ENCODE results near the gene BRAF. TPM values are rescaled to one million over a fixed set of nuclear protein-coding genes. Genes with fewer than 3 reads are reported as not detected.
"Not testable (repeated sequence)": the region's sequence is repeated elsewhere in the genome, so short reads cannot be mapped to it uniquely, and the experiment has no call there.

Gene BRAF
- total and polyA plus RNA-seq, 7 experiments from 2014 or later: 11.2 to 58.7 (median 48.3) TPM

DNA sequence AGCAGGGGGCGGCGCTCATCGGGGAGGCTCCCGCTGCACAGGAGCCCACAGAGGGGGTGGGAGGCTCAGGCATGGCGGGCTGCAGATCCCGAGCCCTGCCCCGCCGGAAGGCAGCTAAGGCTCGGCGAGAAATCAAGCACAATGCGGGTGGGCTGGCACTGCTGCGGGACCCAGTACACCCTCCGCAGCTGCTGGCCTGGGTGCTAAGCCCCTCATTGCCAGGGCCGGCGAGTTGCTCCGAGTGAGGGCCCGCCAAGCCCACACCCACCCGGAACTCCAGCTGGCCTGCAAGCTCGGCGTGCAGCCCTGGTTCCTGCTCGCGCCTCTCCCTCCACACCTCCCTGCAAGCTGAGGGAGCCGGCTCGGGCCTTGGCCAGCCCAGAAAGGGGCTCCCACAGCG, 32.3 kb upstream of the BRAF start:
- H3K36me3 Mint-ChIP-seq; H3K27ac Mint-ChIP-seq; CTCF ChIA-PET; H3K36me3 ChIP-seq (ENCODE audit: control insufficient read depth in 2 of 3, insufficient read depth in 3 of 3, low read length in 3 of 3); intact Hi-C loops (cut with micrococcal nuclease); H3K4me3 Mint-ChIP-seq; ATAC-seq; H3K9me3 Mint-ChIP-seq; H3K9me3 ChIP-seq (ENCODE audit: control insufficient read depth in 2 of 3, low read length in 3 of 3); POLR2A ChIA-PET; H3K27me3 Mint-ChIP-seq; H3K27me3 ChIP-seq (ENCODE audit: control insufficient read depth in 2 of 2, insufficient read depth in 2 of 2, low read length in 2 of 2); DNase-seq; H3K4me3 ChIP-seq (ENCODE audit: low read length); H3K27ac ChIP-seq (ENCODE audit: low read depth, low read length); H3K4me1 Mint-ChIP-seq; H3K4me1 ChIP-seq (ENCODE audit: control insufficient read depth in 2 of 2, insufficient read depth in 2 of 2, low read length in 2 of 2): not testable (repeated sequence)

DNA sequence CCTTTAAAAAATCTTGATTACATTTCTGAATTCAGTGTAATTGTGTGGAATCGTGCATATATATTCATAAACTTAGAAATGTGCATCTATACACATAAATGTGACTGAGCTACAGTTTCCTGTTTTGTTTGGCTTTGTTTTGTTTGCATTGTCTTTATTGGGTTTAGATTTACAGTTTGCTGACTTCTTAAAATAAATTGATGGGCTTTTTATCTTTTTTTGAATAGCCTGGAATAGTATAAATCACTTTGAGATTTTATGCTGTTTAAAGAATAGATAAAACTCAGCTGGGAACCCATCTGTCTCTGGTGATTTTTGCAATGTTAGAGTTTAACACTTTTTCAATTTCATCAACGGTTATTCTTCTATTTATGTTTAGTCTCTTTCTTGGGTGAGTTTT, 21.2 kb upstream of the BRAF start:
- H3K9me3 ChIP-seq (ENCODE audit: control insufficient read depth in 2 of 3, low read length in 3 of 3): no peaks in the 10 kb centered on the region
- H3K4me3 Mint-ChIP-seq: no peak overlapping the region
- peaks cover 0 to 2% of the 10 kb centered on the region in 2 donors for H3K27me3 ChIP-seq (ENCODE audit: control insufficient read depth in 2 of 2, insufficient read depth in 2 of 2, low read length in 2 of 2)
- H3K4me1 ChIP-seq (ENCODE audit: control insufficient read depth in 2 of 2, insufficient read depth in 2 of 2, low read length in 2 of 2): no peaks in the 10 kb centered on the region
- H3K9me3 Mint-ChIP-seq: no peaks in the 10 kb centered on the region
- no peak overlapping the region for H3K27ac ChIP-seq (ENCODE audit: low read depth, low read length)
- H3K36me3 ChIP-seq (ENCODE audit: control insufficient read depth in 2 of 3, insufficient read depth in 3 of 3, low read length in 3 of 3): no peaks in the 10 kb centered on the region
- H3K27me3 Mint-ChIP-seq: peaks cover 5 to 10% (median 7%) of the 10 kb centered on the region in 5 donors
- ChIA-PET POLR2A (no interaction called here), CTCF (no interaction called here)
- ATAC-seq (no peak), DNase-seq (no peak)
- intact Hi-C loops (cut with micrococcal nuclease): no loop called here
- no peaks in the 10 kb centered on the region for H3K36me3 Mint-ChIP-seq
- H3K4me1 Mint-ChIP-seq: no peaks in the 10 kb centered on the region
- no peak overlapping the region for H3K4me3 ChIP-seq (ENCODE audit: low read length)
- no peak overlapping the region for H3K27ac Mint-ChIP-seq

DNA sequence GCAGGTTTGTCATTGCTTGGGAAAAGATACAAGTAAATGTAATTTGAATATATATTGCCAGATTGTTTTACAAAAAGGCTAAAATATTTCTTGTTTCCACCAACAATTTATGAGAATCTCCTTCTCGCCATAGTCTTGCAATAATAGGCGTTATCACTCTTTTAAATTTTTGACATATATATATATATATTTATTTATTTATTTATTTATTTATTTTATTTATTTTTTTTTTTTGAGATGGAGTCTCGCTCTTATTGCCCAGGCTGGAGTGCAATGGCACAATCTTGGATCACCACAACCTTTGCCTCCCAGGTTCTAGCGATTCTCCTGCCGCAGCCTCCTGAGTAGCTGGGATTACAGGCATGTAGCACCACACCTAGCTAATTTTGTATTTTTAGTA, 17.5 kb upstream of the BRAF start:
- DNase-seq; H3K36me3 Mint-ChIP-seq; H3K27ac ChIP-seq (ENCODE audit: low read depth, low read length); H3K36me3 ChIP-seq (ENCODE audit: control insufficient read depth in 2 of 3, insufficient read depth in 3 of 3, low read length in 3 of 3); H3K27me3 Mint-ChIP-seq; H3K27ac Mint-ChIP-seq; H3K27me3 ChIP-seq (ENCODE audit: control insufficient read depth in 2 of 2, insufficient read depth in 2 of 2, low read length in 2 of 2); intact Hi-C loops (cut with micrococcal nuclease); ATAC-seq; H3K9me3 Mint-ChIP-seq; POLR2A ChIA-PET; H3K9me3 ChIP-seq (ENCODE audit: control insufficient read depth in 2 of 3, low read length in 3 of 3); H3K4me3 Mint-ChIP-seq; H3K4me1 Mint-ChIP-seq; H3K4me1 ChIP-seq (ENCODE audit: control insufficient read depth in 2 of 2, insufficient read depth in 2 of 2, low read length in 2 of 2); H3K4me3 ChIP-seq (ENCODE audit: low read length); CTCF ChIA-PET: not testable (repeated sequence)

DNA sequence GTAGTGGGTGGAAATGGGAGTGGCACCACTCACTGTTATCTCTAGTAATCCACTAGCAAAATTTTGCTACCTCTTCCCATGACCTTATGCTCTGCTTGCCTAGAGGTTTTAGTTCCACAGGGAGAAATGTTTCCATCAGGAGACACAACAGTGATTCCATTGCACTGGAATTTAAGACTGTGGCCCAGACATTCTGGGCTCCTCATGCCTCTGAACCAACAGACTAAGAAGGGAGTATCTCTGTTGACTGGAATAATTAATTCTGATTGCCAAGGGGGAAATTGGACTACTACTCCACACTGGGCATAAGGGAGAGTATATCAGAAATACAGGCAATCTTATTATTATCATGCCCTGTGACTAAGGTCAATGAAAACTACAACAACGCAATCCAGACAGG, 16.2 kb upstream of the BRAF start:
- ChIA-PET CTCF (no interaction called here), POLR2A (no interaction called here)
- Histone ChIP-seq H3K27ac (ENCODE audit: low read depth, low read length) (no peak overlapping the region), H3K4me1 (ENCODE audit: control insufficient read depth in 2 of 2, insufficient read depth in 2 of 2, low read length in 2 of 2) (no peaks in the 10 kb centered on the region), H3K27me3 (ENCODE audit: control insufficient read depth in 2 of 2, insufficient read depth in 2 of 2, low read length in 2 of 2) (no peaks in the 10 kb centered on the region), H3K36me3 (ENCODE audit: control insufficient read depth in 2 of 3, insufficient read depth in 3 of 3, low read length in 3 of 3) (no peaks in the 10 kb centered on the region), H3K4me3 (ENCODE audit: low read length) (no peak overlapping the region), H3K9me3 (ENCODE audit: control insufficient read depth in 2 of 3, low read length in 3 of 3) (no peaks in the 10 kb centered on the region)
- ATAC-seq (no peak), DNase-seq (no peak)
- Mint-ChIP-seq H3K27me3 (peaks cover 0 to 7% (median 0%) of the 10 kb centered on the region in 5 donors), H3K9me3 (no peaks in the 10 kb centered on the region), H3K27ac (no peak overlapping the region), H3K4me1 (no peaks in the 10 kb centered on the region), H3K4me3 (no peak overlapping the region), H3K36me3 (no peaks in the 10 kb centered on the region)
- intact Hi-C loops (cut with micrococcal nuclease): no loop called here

DNA sequence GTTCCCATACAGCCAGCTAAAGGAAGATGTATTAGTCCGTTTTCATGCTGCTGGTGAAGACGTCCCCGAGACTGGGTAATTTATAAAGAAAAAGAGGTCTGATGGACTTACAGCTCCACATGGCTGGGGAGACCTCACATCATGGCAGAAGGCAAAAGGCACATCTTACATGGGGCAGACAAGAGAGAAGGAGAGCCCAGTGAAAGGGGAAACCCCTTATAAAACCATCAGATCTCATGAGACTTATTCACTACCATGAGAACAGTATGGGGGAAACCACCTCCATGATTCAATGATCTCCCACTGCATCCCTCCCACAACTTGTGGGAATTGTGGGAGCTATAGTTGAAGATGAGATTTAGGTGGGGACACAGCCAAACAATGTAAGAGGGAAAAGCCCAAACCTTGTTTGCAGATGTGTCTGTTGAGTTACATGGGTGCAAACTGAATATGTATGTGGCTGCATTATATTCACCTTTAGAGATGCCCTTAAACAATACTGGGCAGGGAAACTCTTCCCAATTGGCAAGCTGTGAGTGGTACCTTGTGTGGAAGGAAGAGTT, 13.1 kb upstream of the BRAF start:
- intact Hi-C loops (cut with micrococcal nuclease): no loop called here
- CTCF ChIA-PET: no interaction called here
- Histone ChIP-seq H3K9me3 (ENCODE audit: control insufficient read depth in 2 of 3, low read length in 3 of 3) (no peaks in the 10 kb centered on the region), H3K4me3 (ENCODE audit: low read length) (no peak overlapping the region), H3K36me3 (ENCODE audit: control insufficient read depth in 2 of 3, insufficient read depth in 3 of 3, low read length in 3 of 3) (no peaks in the 10 kb centered on the region), H3K27me3 (ENCODE audit: control insufficient read depth in 2 of 2, insufficient read depth in 2 of 2, low read length in 2 of 2) (no peaks in the 10 kb centered on the region), H3K4me1 (ENCODE audit: control insufficient read depth in 2 of 2, insufficient read depth in 2 of 2, low read length in 2 of 2) (no peaks in the 10 kb centered on the region), H3K27ac (ENCODE audit: low read depth, low read length) (no peak overlapping the region)
- Mint-ChIP-seq H3K27me3 (peaks cover 0 to 12% (median 5%) of the 10 kb centered on the region in 5 donors), H3K4me3 (no peak overlapping the region), H3K9me3 (no peaks in the 10 kb centered on the region), H3K27ac (no peak overlapping the region), H3K36me3 (no peaks in the 10 kb centered on the region), H3K4me1 (no peaks in the 10 kb centered on the region)
- ATAC-seq: no peak
- no peak for DNase-seq
- POLR2A ChIA-PET: no interaction called here

- Histone ChIP-seq H3K4me3 (ENCODE audit: low read length) (no peak overlapping the region), H3K9me3 (ENCODE audit: control insufficient read depth in 2 of 3, low read length in 3 of 3) (no peaks in the 10 kb centered on the region), H3K27ac (ENCODE audit: low read depth, low read length) (no peak overlapping the region), H3K36me3 (ENCODE audit: control insufficient read depth in 2 of 3, insufficient read depth in 3 of 3, low read length in 3 of 3) (peaks cover 0 to 5% (median 0%) of the 10 kb centered on the region in 3 experiments), H3K27me3 (ENCODE audit: control insufficient read depth in 2 of 2, insufficient read depth in 2 of 2, low read length in 2 of 2) (no peaks in the 10 kb centered on the region), H3K4me1 (ENCODE audit: control insufficient read depth in 2 of 2, insufficient read depth in 2 of 2, low read length in 2 of 2) (peaks cover 0 to 8% of the 10 kb centered on the region in 2 donors)
- POLR2A ChIA-PET: interaction anchor here (1.2 to 2.4 kb wide), 2 partner anchors 11 to 85 kb away, joined by 3 to 6 read pairs; partner anchors contain the start of gene MRPS33
- ATAC-seq (no peak), DNase-seq (no peak)
- no peak overlapping the region for H3K4me3 Mint-ChIP-seq
- H3K36me3 Mint-ChIP-seq: no peaks in the 10 kb centered on the region
- H3K27me3 Mint-ChIP-seq: peaks cover 0 to 27% (median 6%) of the 10 kb centered on the region in 5 donors
- H3K27ac Mint-ChIP-seq: peak overlapping the region in 2 of 9 donors; percentile 63 to 68
- peaks cover 0 to 7% (median 0%) of the 10 kb centered on the region in 11 donors for H3K9me3 Mint-ChIP-seq
- CTCF ChIA-PET: no interaction called here
- peaks cover 0 to 21% (median 6%) of the 10 kb centered on the region in 7 donors for H3K4me1 Mint-ChIP-seq
- intact Hi-C loops (cut with micrococcal nuclease): loop anchor here in 1 of 2 donors (10.0 kb wide), 3 partner anchors 626 to 1694 kb away; partner anchors contain the start of genes AGK and UBN2
Measured at GRCh38 chr7:140928491-140929309, 4.0 kb upstream of the BRAF start.
